Femur (tissue), 1 donor: ENCODE measurements around the gene RXRA.

ENCODE experiments used
- DNase-seq: peaks from one replicate; pipeline ENCODE4 v3.0.0-alpha.2; 2017

Gene RXRA

DNA sequence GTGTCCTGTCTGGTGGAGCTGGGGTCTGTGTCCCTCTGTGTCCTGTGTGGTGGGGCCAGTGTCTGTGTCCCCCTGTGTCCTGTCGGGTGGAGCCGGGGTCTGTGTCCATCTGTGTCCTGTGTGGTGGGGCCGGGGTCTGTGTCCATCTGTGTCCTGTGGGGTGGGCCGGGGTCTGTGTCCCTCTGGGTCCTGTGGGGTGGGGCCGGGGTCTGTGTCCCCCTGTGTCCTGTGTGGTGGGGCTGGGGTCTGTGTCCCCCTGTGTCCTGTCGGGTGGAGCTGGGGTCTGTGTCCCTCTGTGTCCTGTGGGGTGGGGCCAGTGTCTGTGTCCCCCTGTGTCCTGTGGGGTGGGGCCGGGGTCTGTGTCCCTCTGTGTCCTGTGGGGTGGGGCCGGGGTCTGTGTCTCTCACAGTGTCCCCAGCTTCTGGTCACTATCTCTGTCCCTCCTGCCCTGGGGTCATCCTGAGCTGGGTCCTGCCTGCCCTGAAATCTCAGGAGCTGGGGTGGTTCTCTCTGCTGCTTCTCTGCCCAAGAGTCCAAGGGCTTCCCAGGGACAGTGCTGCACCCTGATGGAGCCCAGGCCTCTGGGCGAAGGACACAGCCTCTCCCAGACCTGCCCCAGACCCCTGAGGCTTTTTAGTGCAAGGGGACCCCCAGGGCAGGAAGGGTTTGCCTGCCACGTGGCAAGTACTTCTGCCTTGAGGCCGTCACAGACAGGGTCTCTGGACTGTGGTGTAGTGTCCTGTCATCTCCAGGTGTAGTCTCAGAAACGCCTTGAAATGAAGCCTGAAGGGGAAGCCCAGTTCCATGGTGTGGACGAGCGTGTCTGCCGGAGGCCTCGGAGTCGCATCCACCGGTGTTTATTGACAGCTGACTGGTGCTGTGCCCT is 131.3 kb downstream of the RXRA start:
- peak; percentile 40 for DNase-seq

- DNase-seq, result peak; percentile 91
Measured at GRCh38 chr9:134458207-134459108, 132.2 kb downstream of the RXRA start.

- DNase-seq, result peak; percentile 48
Measured at GRCh38 chr9:134459164-134459563, 132.9 kb downstream of the RXRA start.

DNA sequence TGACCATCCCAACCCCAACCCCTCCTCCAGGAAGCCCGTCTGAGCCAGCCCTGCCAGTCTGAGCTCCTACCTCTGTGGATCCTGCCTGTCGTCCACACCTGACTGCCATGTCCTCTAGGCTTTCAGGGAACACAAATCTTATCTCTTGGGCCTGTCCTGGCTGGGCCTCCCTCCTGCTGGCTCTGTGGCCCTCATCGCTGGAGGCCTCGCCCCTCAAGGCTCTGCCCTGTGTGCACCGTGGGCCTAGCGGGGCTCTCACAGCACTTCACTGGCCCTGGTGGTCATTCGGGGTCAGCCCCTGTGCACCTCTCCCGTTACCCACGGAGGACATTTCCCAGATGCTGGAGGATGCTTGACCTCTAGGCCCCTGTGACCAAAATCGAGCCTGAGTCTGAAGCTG is 133.3 kb downstream of the RXRA start:
- no peak for DNase-seq

- no peak for DNase-seq
Measured at GRCh38 chr9:134460206-134460605, 134.0 kb downstream of the RXRA start.

DNA sequence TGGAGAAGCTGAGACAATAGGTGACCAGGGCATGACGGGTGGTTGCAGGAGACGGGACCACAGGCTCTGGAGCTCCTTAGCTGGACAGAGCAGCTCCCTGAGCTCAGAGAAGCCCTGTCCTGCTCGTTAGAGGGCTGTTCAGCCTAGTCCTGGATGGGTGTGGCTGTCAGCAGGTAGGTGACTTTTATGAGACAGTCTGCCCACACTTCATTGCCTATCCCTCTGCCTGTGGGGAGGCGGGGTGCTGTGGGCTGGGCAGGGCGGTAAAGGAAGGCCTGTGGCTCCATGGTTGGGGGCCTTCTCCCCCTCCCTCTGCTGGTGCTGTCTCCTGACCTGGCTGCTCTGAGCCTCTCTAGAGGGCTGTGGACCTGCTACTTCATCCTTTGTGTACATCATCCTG is 134.6 kb downstream of the RXRA start:
- DNase-seq, result no peak

- DNase-seq, result no peak
Measured at GRCh38 chr9:134461426-134461982, 135.2 kb downstream of the RXRA start.

DNA sequence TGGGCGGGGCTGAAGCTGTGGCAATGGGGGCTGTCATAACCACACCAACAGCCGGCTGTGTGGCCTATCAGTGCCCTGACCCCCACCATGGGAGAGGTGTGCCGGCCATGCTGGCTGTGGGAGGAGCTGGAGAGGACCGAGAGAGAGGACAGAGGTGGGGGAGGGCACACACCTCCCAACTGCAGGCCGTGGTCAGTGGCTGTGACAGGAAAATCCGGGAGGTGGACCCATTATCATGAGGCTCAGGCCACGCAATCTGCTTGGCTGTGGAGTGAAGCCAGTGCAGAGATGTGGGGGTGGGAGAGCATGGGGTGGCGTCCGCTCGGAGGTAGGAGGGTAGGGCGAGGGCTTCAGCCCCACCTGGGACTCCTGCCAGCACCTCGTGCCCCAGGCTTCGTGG is 136.1 kb downstream of the RXRA start:
- DNase-seq, result no peak

- DNase-seq, result no peak
Measured at GRCh38 chr9:134463280-134463679, 137.0 kb downstream of the RXRA start.

- peak; percentile 36 for DNase-seq
Measured at GRCh38 chr9:134466869-134467616, 140.8 kb downstream of the RXRA start.

- no peak for DNase-seq
Measured at GRCh38 chr9:134468358-134468757, 142.1 kb downstream of the RXRA start.

GRCh38 chr9:134469041-134469875 is 143.0 kb downstream of the RXRA start:
- DNase-seq, result peak; percentile 92

DNA sequence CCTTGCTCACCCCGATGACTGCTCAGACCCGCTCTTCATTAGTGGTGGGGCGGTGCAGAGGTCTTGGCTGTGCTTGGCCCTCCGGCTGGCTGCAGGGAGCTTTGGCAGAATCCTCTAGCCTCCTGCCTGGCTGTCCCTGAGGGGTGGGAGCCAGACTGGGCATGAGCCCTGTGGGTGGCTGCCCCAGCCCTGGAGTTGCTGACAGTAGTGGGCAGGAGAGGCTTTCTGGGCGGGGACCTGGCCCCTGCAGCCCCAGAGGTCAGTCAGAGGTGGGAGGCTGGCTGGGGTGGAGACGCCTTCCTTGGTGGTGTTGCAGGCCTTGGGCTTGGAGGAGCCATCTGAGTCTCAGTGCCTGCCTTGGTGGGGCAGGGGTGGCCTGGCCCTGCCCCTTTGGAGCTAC is 146.0 kb downstream of the RXRA start:
- no peak for DNase-seq

- DNase-seq, result no peak
Measured at GRCh38 chr9:134473141-134474054, 147.1 kb downstream of the RXRA start.

GRCh38 chr9:134474055-134474370 is 147.8 kb downstream of the RXRA start:
- DNase-seq, result peak; percentile 66

DNA sequence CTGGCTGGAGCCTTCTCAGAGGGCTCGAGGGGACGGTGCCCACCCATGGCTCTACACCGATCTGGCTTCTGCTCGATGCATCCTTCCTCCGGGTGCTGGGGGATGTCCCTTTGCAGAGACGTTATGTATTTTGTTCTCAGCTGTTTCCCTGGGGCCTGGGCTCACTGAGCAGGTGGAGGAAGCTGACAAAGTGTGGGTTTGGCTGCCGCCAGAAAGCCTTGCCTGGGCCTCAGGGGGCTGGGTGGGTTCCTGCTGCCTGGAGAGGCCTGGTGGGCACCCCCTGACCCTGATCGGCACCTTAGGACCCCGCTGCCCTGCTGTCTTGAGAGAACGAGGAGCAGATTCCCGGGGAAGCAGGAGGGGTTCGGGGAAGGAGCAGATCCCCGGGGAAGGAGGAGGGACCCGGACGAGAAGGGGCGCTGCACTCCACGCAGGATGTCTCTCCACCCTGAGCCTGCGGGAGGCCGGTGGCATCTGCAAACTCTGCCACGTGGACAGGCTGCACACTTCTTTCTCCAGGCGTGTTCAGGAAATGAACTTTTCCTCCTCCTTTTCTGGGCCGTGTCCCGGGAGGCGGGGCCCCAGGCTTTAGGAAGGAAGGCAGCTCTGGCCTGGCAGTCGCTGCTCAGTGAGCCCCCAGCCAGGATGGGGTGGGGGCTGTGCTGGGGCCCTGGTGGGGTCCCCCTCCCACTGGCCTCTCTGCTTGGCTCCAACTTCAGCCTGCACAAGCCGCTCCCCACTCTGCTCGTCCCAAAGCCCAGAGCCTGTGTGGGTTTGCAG is 148.9 kb downstream of the RXRA start:
- DNase-seq, result peak; percentile 96

GRCh38 chr9:134476272-134476941 is 150.2 kb downstream of the RXRA start:
- no peak for DNase-seq

GRCh38 chr9:134476942-134477335 is 150.7 kb downstream of the RXRA start:
- no peak for DNase-seq

- no peak for DNase-seq
Measured at GRCh38 chr9:134477342-134477925, 151.2 kb downstream of the RXRA start.
